ENCODE results near the gene TKFC. TPM values are rescaled to one million over a fixed set of nuclear protein-coding genes. Genes with fewer than 3 reads are reported as not detected.

The TKFC gene
- total and polyA plus RNA-seq, 2 experiments from 2014 or later: 39.8 to 44.6 TPM

DNA sequence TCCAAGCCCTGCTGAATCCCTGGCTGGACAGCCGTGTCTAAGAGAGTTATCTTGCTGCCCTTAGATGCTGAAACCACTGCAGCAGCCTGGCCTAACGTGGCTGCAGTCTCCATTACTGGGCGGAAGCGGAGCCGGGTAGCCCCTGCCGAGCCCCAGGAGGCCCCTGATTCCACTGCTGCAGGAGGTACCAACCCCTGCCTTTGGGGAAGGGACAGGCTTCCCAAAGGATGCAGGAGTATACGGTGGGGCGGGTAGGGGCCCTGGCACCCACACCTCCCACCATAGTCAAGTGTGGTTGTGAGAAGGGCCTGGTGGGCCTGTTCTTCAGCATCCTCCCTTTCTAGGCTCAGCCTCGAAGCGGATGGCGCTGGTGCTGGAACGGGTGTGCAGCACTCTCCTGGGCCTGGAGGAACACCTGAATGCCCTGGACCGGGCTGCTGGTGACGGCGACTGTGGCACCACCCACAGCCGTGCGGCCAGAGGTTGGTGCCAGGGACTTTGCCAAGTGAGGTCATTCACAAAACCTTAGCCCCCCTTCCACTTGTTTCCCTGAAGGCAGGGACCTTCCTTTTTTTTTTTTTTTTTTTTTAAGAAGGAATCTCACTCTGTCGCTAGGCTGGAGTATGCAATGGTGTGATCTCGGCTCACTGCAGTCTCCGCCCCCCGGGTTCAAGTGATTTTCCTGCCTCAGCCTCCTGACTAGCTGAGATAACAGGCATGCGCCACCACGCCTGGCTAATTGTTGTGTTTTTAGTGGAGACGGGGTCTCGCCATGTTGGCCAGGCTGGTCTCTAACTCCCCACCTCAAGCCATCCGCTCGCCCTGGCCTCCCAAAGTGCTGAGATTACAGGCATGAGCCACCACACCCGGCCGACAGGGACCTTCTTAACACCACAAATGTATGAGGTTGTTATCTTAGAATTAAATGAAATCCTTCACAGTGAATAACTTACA is 11.0 kb downstream of the TKFC start:
- Histone ChIP-seq H3K4me1 (ENCODE audit: insufficient read depth) (no peaks in the 10 kb centered on the region), H3K9me3 (ENCODE audit: low read depth) (no peaks in the 10 kb centered on the region), H2AFZ (no peak overlapping the region), H3K79me2 (ENCODE audit: insufficient read depth) (no peaks in the 10 kb centered on the region), H3F3A (ENCODE audit: insufficient read depth) (0 out of 2 replicates have a peak, but pooled peaks cover 6% of the 10 kb centered on the region), H3K4me2 (ENCODE audit: unreplicated experiment) (no peak overlapping the region), H4K20me1 (ENCODE audit: insufficient read depth) (no peaks in the 10 kb centered on the region), H3K9me2 (ENCODE audit: insufficient read depth) (no peaks in the 10 kb centered on the region), H3K36me3 (ENCODE audit: low read depth) (no peaks in the 10 kb centered on the region), H3K27me3 (replicated peaks; ENCODE audit: insufficient read depth) (no peaks in the 10 kb centered on the region), H3K9ac (no peak overlapping the region), H3K27ac (no peak overlapping the region), H3K4me3 (no peak overlapping the region)
- TF ChIP-seq EZH2 (IDR thresholded peaks at IDR 0.05; ENCODE audit: insufficient read depth, poor library complexity, severe bottlenecking): no peak
- TF ChIP-seq EZH2phosphoT487 (IDR thresholded peaks at IDR 0.05; ENCODE audit: insufficient read depth, low read depth): no peak
- DNase-seq: no peak
- 89 to 91% methylated on average over 29 of the region's 29 CpGs for WGBS, 2 experiments (ENCODE audit: low coverage in 1 of 2, low lambda C conversion rate in 2 of 2, missing lambda C conversion rate in 2 of 2)
- in situ Hi-C loops (cut with MboI): no loop called here

DNA sequence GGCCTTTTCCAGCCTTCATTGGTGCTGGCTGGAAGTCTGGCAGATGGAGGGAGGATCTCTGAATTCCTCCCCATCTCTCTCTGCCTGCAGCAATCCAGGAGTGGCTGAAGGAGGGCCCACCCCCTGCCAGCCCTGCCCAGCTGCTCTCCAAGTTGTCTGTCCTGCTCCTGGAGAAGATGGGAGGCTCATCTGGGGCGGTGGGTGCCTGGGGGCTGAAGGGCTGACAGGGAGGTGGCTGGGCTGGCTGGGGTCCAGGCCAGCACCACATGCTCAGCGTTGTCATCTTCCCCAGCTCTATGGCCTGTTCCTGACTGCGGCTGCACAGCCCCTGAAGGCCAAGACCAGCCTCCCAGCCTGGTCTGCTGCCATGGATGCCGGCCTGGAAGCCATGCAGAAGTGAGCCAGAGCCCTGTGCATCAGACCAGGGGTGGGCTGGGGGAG is 12.2 kb downstream of the TKFC start:
- Histone ChIP-seq H3K9me2 (ENCODE audit: insufficient read depth) (no peaks in the 10 kb centered on the region), H3F3A (ENCODE audit: insufficient read depth) (0 out of 2 replicates have a peak, but pooled peaks cover 6% of the 10 kb centered on the region), H2AFZ (no peak overlapping the region), H3K4me3 (no peak overlapping the region), H3K9me3 (ENCODE audit: low read depth) (no peaks in the 10 kb centered on the region), H3K27ac (no peak overlapping the region), H3K4me2 (ENCODE audit: unreplicated experiment) (no peak overlapping the region), H3K9ac (no peak overlapping the region), H3K27me3 (replicated peaks; ENCODE audit: insufficient read depth) (no peaks in the 10 kb centered on the region), H3K4me1 (ENCODE audit: insufficient read depth) (no peaks in the 10 kb centered on the region), H4K20me1 (ENCODE audit: insufficient read depth) (no peaks in the 10 kb centered on the region), H3K79me2 (ENCODE audit: insufficient read depth) (no peaks in the 10 kb centered on the region), H3K36me3 (ENCODE audit: low read depth) (no peaks in the 10 kb centered on the region)
- TF ChIP-seq EZH2 (IDR thresholded peaks at IDR 0.05; ENCODE audit: insufficient read depth, poor library complexity, severe bottlenecking) (no peak), EZH2phosphoT487 (IDR thresholded peaks at IDR 0.05; ENCODE audit: insufficient read depth, low read depth) (no peak)
- WGBS, 2 experiments (ENCODE audit: low coverage in 1 of 2, low lambda C conversion rate in 2 of 2, missing lambda C conversion rate in 2 of 2): 6 to 22% methylated on average over 2 to 4 of the region's 4 CpGs
- no peak for DNase-seq
- in situ Hi-C loops (cut with MboI): no loop called here

DNA sequence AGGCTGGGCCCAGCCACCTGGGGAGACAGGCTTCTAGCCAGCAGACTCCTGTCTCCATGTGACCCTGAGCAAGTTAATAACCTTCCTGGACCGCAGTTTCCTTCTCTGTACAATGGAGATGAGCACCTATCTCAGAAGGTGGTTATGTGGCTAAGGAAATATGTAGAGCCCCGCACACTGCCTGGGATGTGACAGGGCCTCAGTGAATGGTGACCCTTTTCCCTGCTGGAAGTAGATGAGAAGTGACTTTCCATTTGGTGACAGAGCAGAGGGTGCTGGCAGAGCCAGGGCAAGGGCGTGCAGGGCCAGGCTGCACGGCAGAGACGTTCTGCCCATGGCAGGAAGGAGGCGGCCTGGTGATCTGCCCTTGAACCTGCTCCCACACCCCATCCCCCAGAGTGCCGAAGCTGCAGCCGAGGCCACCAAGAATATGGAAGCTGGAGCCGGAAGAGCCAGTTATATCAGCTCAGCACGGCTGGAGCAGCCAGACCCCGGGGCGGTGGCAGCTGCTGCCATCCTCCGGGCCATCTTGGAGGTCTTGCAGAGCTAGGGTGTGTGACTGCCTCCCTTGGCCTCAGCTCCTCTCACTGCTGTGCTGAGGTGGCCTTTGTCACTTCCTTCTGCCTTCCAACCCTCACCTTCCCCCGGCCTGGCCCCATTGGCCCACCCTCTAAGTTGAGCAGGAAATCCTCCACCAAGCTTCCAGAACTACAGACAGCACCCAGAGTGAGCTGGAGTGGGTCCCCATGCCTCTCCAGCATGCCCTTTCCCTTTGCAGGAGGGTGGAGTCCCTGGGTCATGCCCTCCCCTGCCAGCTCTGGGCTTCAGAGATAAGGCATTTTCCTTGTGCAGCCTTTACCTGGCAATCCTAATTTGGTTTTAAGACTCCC is 13.2 kb downstream of the TKFC start:
- no peak overlapping the region for H3K27ac ChIP-seq

DNA sequence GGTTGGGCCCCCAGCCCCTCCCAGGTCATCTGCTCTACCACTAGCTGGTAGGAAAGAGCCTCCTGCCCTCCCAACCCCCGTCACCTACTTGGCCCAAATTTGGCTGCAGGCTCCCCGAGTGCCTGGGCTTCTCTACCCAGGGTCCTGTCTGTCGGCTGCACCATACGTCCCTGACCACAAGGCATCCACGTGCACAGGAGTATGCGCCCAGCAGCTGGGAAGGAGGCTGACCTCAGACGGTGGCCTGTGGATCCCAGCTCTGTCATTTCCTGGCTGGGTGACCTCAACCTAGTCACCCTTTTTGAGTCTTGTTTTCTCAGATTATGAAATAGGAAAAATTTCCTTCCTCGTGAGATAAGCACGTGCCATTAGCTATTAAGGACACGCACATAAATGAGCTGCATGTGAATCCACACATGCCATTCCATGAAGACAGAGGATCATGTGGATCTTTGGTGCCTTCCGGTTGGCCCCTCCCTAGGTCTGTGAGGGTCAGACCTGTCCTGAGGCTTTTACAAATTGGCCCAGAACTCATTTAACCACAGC is 15.0 kb downstream of the TKFC start:
- WGBS, 2 experiments (ENCODE audit: low coverage in 1 of 2, low lambda C conversion rate in 2 of 2, missing lambda C conversion rate in 2 of 2): 79% methylated on average over 11 of the region's 11 CpGs
- Histone ChIP-seq H3K4me2 (ENCODE audit: unreplicated experiment) (no peak overlapping the region), H3K9me2 (ENCODE audit: insufficient read depth) (no peaks in the 10 kb centered on the region), H3K4me1 (ENCODE audit: insufficient read depth) (no peaks in the 10 kb centered on the region), H3K27me3 (replicated peaks; ENCODE audit: insufficient read depth) (no peaks in the 10 kb centered on the region), H3K79me2 (ENCODE audit: insufficient read depth) (no peaks in the 10 kb centered on the region), H2AFZ (no peak overlapping the region), H3K4me3 (no peak overlapping the region), H4K20me1 (ENCODE audit: insufficient read depth) (no peaks in the 10 kb centered on the region), H3K9me3 (ENCODE audit: low read depth) (no peaks in the 10 kb centered on the region), H3K27ac (no peak overlapping the region), H3K36me3 (ENCODE audit: low read depth) (no peaks in the 10 kb centered on the region), H3F3A (ENCODE audit: insufficient read depth) (0 out of 2 replicates have a peak, but pooled peaks cover 6% of the 10 kb centered on the region), H3K9ac (no peak overlapping the region)
- no peak for DNase-seq
- in situ Hi-C loops (cut with MboI): no loop called here
- TF ChIP-seq EZH2phosphoT487 (IDR thresholded peaks at IDR 0.05; ENCODE audit: insufficient read depth, low read depth) (no peak), EZH2 (IDR thresholded peaks at IDR 0.05; ENCODE audit: insufficient read depth, poor library complexity, severe bottlenecking) (no peak)

More for the DNA sequence above, 13.2 kb downstream of the TKFC start:
- Histone ChIP-seq H3F3A (ENCODE audit: insufficient read depth) (0 out of 2 replicates have a peak, but pooled peaks cover 6% of the 10 kb centered on the region), H3K9me2 (ENCODE audit: insufficient read depth) (no peaks in the 10 kb centered on the region), H3K9me3 (ENCODE audit: low read depth) (no peaks in the 10 kb centered on the region), H3K36me3 (ENCODE audit: low read depth) (no peaks in the 10 kb centered on the region), H3K79me2 (ENCODE audit: insufficient read depth) (no peaks in the 10 kb centered on the region), H3K4me3 (no peak overlapping the region), H3K4me1 (ENCODE audit: insufficient read depth) (no peaks in the 10 kb centered on the region), H3K4me2 (ENCODE audit: unreplicated experiment) (no peak overlapping the region), H2AFZ (no peak overlapping the region), H3K9ac (no peak overlapping the region), H4K20me1 (ENCODE audit: insufficient read depth) (no peaks in the 10 kb centered on the region), H3K27me3 (replicated peaks; ENCODE audit: insufficient read depth) (no peaks in the 10 kb centered on the region)
- DNase-seq: no peak
- 86 to 87% methylated on average over 14 of the region's 14 CpGs for WGBS, 2 experiments (ENCODE audit: low coverage in 1 of 2, low lambda C conversion rate in 2 of 2, missing lambda C conversion rate in 2 of 2)
- TF ChIP-seq EZH2phosphoT487 (IDR thresholded peaks at IDR 0.05; ENCODE audit: insufficient read depth, low read depth) (no peak), EZH2 (IDR thresholded peaks at IDR 0.05; ENCODE audit: insufficient read depth, poor library complexity, severe bottlenecking) (no peak)
- in situ Hi-C loops (cut with MboI): no loop called here
